Astrocyte of the cerebellum (primary cell): ENCODE results near the gene MCM5.

Experiments
- DNase-seq: peaks from one replicate; pipeline ENCODE4 v3.0.0-alpha.2; 2011; ENCODE audit warnings: low read depth
- H3K4me3 ChIP-seq: 2 replicates; pipeline ENCODE4 v1.5.1; 2011; ENCODE audit warnings: mild to moderate bottlenecking, low read depth, low read length, moderate library complexity
- in situ Hi-C: cut with HindIII; loops from 2 replicates; pipeline ENCODE4 v1.10.0; 2017; ENCODE audit warnings: low sequenced_read_pairs
- TF ChIP-seq, protein P1 (sequence below): IDR thresholded peaks from 2 replicates; pipeline ENCODE4 v1.5.1; 2012; ENCODE audit warnings: low read length, low read depth, moderate library complexity, mild to moderate bottlenecking; ENCODE audit errors: missing control alignments

Gene MCM5

DNA sequence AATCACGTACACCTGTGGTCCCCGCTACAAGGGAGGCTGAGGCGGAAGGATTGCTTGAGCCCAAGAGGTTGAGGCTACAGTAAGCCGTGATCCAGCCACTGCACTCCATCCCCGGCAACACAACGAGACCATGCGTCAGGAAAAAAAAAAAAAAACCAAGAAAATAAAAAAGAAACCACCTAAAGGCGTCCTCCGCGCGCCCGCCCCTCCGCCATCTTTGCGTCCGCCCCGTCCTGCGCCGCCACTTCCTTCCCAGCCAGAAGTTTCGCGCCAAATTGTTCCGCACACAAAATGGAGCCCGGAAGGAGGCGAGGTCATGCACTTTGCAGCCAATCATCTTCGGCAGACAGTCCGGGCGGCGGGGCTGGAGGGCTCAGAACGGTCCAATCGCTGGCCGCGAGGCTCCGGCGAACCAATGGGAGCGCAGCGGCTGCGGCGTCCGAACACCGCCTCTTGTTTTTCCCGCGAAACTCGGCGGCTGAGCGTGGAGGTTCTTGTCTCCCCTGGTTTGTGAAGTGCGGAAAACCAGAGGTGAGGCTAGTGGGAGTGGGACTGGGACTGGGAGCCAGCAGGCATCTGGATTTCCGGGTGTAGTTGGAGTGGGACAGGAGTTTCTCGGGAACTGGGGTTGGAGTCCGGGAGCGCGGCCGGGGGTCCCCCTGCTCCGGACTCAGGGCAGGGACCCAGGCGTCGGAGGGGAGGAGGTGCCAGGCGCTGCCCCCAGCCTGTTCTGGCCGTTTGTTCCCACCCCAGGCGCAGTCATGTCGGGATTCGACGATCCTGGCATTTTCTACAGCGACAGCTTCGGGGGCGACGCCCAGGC lies at the start of gene MCM5:
TSS of gene MCM5 (plus strand) at position 463 of the 823 bp plus-strand sequence. CDS start at position 762, 299 bp downstream.
- in situ Hi-C loops, result no loop called here
- H3K4me3 ChIP-seq, result peak within 1 kb of the TSS; percentile 91
- peak; percentile 91 for DNase-seq
- TF ChIP-seq, protein P1, sequence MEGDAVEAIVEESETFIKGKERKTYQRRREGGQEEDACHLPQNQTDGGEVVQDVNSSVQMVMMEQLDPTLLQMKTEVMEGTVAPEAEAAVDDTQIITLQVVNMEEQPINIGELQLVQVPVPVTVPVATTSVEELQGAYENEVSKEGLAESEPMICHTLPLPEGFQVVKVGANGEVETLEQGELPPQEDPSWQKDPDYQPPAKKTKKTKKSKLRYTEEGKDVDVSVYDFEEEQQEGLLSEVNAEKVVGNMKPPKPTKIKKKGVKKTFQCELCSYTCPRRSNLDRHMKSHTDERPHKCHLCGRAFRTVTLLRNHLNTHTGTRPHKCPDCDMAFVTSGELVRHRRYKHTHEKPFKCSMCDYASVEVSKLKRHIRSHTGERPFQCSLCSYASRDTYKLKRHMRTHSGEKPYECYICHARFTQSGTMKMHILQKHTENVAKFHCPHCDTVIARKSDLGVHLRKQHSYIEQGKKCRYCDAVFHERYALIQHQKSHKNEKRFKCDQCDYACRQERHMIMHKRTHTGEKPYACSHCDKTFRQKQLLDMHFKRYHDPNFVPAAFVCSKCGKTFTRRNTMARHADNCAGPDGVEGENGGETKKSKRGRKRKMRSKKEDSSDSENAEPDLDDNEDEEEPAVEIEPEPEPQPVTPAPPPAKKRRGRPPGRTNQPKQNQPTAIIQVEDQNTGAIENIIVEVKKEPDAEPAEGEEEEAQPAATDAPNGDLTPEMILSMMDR, result no peak

DNA sequence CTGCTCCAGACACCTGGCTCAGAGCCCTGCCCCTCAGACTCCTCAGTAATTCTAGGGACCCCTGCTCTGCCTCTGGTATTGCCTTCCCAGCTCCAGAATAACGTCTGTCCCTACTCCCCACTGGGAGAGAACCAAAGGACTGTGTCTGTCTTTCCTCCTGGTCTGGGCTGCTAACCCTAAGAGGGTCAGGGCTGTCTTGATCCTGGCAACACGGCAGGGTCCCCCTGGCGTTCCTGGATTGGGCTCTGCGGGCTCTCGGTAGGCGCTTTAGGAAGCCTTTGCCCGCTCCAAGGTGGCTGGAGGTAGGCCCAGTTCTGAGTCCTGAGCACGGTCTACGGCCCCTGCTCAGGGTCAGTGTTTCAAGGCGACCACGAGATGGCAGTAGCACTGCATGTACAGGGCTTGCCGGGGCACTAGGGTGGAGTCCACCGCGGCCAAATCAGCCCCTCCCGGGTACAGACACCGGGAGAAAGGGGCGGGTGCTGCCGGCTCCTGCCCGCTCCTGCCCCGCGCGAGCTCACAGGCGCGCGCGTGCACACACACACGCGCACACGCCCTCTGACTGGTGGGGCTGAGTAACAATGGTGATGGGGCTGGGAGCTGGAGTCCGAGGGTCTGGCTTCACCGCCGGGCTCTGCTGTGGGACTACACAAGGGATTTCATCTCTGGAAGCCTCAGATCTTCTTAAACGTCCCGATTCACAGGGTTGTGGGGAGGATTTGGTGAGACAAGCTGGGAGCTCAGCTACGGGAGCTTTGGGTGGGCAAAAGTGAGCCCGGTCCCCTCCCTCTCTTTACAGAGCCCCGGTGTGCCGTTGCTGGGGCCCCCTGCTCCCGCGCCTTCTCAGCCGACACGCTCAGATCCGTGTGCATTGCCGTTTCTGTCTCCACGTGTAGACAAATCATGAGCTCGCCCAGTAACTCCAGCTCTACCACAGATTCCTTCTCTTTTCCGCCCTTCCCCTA lies 49.1 kb upstream of the MCM5 start:
- TF ChIP-seq, protein P1, result peak; percentile 54
- peak overlapping the region; percentile 56 for H3K4me3 ChIP-seq
- DNase-seq, result peak; percentile 79
- in situ Hi-C loops, result no loop called here

DNA sequence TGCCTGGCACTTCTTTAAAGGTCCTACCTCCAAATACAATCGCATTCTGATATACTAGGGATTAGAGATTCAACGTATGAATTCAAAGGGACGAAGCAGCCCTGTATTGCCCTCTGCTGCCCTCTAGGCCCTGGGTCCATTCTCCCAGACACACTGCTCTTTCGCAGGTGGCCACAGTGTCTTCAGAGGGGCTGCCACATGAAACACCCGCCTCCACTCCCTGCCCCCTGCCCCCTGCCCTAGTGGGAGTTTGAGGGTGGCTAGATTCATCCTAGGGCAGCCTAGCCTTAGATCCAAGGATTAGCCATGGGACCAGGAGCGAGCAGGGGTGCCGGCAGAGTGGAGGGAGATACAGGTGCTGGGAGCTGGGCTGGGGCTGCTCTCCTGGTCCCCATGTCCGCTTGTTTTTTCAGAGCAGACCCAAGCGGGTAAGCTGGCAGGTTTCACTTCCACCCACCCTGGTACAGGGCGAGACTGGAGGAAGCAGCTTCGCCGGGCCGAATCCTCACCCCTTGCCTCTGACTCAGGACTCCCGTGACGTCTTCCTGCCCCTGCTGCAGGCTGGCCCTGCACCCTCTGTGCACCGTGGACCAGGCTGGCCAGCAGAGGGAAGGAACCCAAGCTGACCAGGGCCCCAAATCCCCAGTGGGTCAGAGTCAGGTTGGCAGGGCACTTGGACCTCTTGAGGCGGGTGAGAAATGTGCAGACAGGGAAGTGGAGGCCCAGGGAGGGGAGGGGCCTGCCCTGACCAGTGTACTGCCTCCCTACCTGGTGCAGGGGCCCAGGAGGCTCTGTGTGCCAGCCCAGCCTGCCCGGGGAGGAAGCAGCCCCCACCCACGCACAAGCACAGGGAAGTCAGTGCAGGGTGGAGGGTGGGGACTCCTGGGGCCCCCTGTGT lies 47.5 kb upstream of the MCM5 start:
- TF ChIP-seq, protein P1, result peak; percentile 4
- no peak overlapping the region for H3K4me3 ChIP-seq
- DNase-seq, result no peak
- in situ Hi-C loops, result no loop called here

DNA sequence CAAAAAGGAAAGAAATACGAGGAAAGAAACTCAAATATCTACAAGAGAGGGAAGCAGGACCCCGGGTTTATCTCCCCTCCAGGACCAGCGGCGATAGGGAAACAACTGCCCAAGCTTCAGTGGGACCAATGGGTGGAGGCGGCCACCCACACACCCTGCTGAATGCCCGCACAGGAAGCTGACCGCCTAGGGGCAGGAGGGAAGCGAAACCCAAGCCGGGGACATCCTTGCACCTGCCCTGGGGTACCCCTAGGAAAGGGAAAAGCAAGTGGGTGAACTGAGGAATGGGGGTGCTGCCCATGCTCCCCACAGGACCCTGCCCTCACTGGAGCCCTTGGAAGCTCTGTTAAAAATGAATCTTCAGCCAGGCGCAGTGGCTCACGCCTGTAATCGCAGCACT lies 46.6 kb upstream of the MCM5 start:
- in situ Hi-C loops, result no loop called here
- no peak overlapping the region for H3K4me3 ChIP-seq
- DNase-seq, result no peak
- TF ChIP-seq, protein P1, result no peak

DNA sequence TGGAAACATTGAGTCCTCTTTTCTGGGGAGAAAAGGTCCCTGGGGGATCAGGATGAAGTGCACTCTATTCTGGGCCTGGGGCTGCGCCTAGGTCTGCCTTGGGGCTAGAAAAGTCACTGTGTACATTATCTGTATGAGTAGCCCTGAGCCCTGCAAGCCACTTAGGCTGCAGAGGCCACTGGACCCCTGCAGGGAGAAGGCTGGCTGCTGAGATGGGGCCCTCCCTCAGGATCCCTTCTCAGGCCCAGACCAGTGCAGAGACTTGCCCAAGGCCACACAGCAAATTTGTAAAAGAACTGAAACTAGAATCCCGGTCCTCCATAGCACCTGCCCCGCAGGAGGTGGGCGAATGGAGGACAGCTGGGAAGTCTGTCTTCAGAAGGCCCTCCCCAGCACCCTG lies 45.9 kb upstream of the MCM5 start:
- DNase-seq, result no peak
- H3K4me3 ChIP-seq, result no peak overlapping the region
- in situ Hi-C loops, result no loop called here
- TF ChIP-seq, protein P1, result no peak
